ENCODE results near the gene DLG5.

The DLG5 gene

DNA sequence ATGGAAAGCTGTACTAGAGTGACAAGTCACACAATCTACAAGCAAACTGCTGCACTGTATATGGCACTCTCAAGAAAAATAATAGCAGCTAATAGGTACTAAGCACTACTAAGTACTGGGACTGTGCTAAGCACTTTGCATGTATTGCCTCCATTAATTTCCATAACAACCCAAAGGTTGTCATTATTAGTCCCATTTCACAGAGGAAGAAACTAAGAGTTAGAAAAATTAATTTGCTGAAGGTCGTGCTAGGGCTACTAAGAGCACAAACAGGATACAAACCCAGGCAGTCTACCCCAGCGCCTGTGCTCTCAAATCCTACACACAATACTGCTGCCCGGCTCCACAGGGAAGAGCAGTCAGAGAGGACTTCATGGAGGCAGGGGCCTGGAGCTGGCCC is 51.7 kb downstream of the DLG5 start:
- TF ChIP-seq, protein P1, sequence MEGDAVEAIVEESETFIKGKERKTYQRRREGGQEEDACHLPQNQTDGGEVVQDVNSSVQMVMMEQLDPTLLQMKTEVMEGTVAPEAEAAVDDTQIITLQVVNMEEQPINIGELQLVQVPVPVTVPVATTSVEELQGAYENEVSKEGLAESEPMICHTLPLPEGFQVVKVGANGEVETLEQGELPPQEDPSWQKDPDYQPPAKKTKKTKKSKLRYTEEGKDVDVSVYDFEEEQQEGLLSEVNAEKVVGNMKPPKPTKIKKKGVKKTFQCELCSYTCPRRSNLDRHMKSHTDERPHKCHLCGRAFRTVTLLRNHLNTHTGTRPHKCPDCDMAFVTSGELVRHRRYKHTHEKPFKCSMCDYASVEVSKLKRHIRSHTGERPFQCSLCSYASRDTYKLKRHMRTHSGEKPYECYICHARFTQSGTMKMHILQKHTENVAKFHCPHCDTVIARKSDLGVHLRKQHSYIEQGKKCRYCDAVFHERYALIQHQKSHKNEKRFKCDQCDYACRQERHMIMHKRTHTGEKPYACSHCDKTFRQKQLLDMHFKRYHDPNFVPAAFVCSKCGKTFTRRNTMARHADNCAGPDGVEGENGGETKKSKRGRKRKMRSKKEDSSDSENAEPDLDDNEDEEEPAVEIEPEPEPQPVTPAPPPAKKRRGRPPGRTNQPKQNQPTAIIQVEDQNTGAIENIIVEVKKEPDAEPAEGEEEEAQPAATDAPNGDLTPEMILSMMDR (IDR thresholded peaks at IDR 0.05) = no peak

DNA sequence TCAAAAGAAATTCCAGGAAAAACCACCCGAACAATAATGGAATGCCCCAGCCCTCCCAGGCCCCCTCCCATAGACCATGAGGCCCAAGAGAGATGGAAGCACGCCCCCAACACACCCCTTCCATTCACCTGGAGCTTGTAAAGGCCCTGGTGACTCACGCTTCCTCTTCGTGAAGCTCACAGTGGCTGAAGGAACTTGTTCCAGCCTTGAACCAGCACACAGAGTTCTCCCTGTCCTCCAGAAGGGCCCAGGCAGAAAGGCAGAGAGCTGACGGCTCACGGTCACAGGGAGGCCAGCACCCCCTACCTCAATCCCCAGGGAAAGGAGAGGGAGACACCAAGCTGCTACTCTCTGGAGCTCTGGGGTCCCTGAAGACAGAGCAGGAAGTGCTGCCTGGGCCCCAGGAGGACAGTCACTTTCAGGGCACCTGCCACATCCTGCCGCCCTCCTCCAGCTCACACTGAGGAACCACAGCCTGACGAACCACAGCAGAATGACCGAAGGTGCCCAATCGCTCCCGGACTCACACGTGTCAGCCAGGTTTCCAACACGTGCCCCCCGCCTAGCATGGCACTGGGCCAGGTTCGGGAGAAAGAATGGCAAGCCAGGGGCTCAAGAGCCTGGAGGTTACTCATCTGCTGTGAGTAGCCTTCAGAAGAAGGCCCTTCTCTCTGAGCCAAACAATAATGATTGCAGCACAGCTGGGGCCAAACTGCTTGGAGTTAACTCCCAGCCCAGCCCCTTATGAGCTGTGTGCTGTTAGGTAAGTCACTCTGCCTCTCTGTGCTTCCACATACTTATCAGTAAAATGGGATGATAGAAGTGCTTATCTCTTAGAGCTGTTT is 52.8 kb downstream of the DLG5 start:
- TF ChIP-seq, protein P1 (IDR thresholded peaks at IDR 0.05) = no peak

DNA sequence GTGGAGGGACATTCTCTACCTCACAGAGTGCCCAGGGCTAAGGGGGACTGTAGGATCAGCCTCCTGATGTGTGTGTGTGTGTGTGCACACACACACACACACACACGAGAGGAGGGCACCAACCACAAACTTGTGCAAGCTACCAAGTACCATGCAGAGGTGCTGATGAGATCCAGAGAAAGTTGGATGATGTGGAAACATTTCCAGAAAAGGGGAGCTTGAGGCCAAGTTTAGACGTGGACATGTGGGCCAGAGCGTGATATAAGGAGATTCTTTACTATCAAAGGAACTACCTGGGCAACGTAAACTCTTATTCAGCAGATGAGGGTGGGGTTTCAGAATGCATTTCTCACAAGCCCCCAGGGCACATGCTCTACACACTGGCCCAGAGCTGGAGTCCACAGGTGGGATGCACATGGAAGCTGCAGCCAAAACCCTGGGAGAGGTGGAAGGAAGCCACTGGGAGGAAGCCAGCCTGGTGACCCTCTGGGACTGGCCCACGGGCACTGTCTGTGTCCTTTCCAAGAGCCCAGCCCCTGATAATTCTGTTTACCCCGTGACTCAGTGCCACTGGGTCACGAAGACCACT is 53.5 kb downstream of the DLG5 start:
- TF ChIP-seq, protein P1 (IDR thresholded peaks at IDR 0.05) = no peak

DNA sequence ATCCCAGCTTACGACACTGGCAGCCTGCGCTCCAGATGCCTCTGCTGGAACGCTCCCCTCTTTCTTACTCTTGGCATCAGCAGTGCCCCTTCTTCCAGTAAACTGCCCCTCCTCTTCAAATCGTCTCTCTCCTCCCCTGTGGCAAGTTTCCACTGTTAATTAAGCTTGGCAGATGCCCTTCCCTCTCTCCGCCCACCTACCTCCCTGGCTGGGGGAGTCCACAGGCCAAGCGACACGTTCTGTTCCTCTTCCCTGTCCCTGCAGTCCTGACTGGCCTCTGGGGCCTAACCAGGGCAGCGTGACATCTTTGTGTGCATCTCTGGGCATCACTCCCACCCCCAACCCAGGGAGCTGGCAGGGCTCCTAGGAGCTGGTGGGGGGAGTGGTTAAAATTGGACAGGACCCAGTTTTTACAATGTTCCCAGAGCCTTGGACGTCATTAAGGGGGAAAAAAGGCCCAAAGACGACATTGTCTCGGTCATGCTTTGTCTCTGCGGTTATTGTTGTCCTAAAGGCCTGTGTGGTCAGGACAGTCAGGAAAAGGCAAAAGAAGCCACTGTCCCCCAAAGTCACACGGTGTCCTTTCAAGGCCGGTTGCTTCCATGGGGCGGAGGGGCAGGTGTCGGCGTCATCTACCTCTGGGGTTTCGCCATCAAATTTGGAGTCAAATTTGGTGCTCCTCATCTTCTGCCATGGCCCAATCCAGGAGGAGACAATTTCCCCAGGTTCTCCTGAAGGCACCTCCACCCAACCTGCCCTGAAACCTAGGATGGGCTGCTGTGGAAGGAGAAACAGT is 54.2 kb downstream of the DLG5 start:
- TF ChIP-seq, protein P1 (IDR thresholded peaks at IDR 0.05) = no peak

DNA sequence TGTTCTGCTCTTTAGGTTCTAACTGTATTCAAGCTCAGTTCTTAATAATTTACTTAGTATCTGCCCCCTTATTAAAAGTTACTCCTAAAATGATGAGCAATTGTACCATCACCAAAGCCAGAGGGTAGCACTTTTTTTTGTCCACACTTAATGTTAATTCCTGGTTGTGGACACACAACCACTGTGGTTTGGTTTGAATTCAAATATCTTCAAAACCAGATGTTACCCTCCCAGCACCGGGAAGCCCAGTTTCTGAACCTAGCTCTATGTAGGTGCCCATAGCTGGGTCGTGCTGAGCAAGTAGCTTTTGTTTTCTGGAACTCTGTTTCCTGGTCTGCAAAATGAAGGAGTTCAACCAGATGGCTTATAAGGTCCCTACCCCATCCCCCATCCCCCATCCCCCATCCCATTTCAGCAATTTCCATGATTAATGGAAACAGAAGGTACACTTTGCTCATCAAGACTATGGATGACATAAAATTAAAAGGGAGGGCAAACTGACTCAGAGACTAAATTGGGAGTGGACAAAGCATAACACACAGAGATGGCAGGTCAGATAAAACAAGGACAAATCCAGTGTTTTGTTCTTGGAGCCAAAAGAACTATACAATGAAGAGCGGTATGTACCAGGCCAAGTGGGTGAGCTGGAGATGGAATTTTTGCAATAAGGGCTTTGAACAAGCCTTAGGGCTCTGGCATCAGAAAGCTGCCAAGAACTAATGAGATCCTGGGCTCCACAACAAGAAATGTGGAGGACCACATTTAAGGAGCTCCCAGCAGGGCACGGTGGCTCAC is 56.7 kb downstream of the DLG5 start:
- TF ChIP-seq, protein P1 (IDR thresholded peaks at IDR 0.05) = no peak

DNA sequence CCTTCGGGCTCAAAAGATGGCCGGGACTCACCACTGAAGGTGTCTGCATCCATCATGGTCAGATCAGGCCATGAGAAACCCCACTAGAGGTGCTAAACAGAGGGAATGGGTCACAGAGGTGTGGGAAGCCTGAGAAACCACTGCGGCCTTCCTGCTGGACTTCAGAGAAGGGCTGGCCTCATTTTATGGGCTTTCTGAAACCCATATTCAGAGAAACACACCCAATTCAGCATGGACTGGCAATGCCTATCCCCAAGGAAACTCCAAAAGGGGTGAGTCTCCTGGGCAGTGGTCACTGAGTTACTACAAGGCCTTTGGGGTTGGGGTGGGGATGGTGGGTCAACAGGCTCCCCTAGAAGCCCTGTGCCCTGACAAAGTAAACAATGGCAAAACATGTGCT is 58.0 kb downstream of the DLG5 start:
- TF ChIP-seq, protein P1 (IDR thresholded peaks at IDR 0.05) = no peak
